Kidney (tissue), 14 donors: ENCODE data around the gene TESMIN. TPM values are rescaled to one million over a fixed set of nuclear protein-coding genes. Genes with fewer than 3 reads are reported as not detected.

Experiments
- DNase-seq, 5 donors: peaks; one replicate each; pipeline ENCODE4 v3.0.0-alpha.2; 2013 to 2020
- FAIRE-seq: peaks from 2 replicates; lab custom pipeline; 2012; peaks lifted over from hg19 to GRCh38; lab: Jason Lieb, UNC
- H3K27ac ChIP-seq, 2 donors: one replicate each; pipeline ENCODE4 v1.7.0; 2013; ENCODE audit warnings: low read depth in 2 of 2, low read length in 2 of 2, inconsistent platforms in 1 of 2
- H3K27me3 ChIP-seq: one replicate; pipeline ENCODE4 v1.7.1; 2013; ENCODE audit warnings: low read length, inconsistent platforms; ENCODE audit not compliant: control insufficient read depth, insufficient read depth
- H3K36me3 ChIP-seq, 3 donors: one replicate each; pipeline versions ENCODE4 v1.7.0 to v1.7.1; 2013; ENCODE audit warnings: low read length in 3 of 3, control low read depth in 1 of 3, inconsistent platforms in 1 of 3; ENCODE audit not compliant: insufficient read depth in 3 of 3, control insufficient read depth in 2 of 3
- H3K4me1 ChIP-seq, 3 donors: one replicate each; pipeline versions ENCODE4 v1.7.0 to v1.7.1; 2013; ENCODE audit warnings: low read length in 3 of 3, inconsistent platforms in 1 of 3, low read depth in 1 of 3; ENCODE audit not compliant: control insufficient read depth in 2 of 3, insufficient read depth in 2 of 3
- H3K4me3 ChIP-seq, 3 donors: one replicate each; pipeline versions ENCODE4 v1.7.0 to v1.8.1; 2013; ENCODE audit warnings: low read length in 3 of 3, control low read depth in 1 of 3, inconsistent platforms in 1 of 3
- H3K9ac ChIP-seq, 3 donors: one replicate each; pipeline versions ENCODE4 v1.7.0 to v1.7.1; 2013; ENCODE audit warnings: low read length in 3 of 3, control low read depth in 1 of 3, inconsistent platforms in 1 of 3
- H3K9me3 ChIP-seq, 3 donors: one replicate each; pipeline versions ENCODE4 v1.7.0 to v1.7.1; 2013; ENCODE audit warnings: low read length in 3 of 3, control low read depth in 1 of 3, inconsistent platforms in 1 of 3; ENCODE audit not compliant: control insufficient read depth in 2 of 3, insufficient read depth in 1 of 3
- intact Hi-C: fragments of 100-400 bp; cut with DNase I; formaldehyde crosslinking; loops from one replicate; pipeline ENCODE4 v1.11.1; 2022
- polyA plus RNA-seq: library from polyadenylated mRNA; stranded (reverse); fragments of 350-450 nt; fragmentation: Illumina TruSeq; extraction: RNeasy Lipid Tissue Mini Kit (QIAGEN cat#74804); gene quantifications from one replicate; pipeline ENCODE4 v1.2.3, GENCODE V29; 2014; ENCODE audit warnings: low read depth, low replicate concordance; ENCODE audit not compliant: insufficient read depth
- total RNA-seq: library from RNA; stranded (reverse); fragmentation: NEBNext Ultra II Directional; extraction: Animal tissue kit (Norgen Biotek cat#: 25700); gene quantifications from one replicate; pipeline ENCODE4 v1.2.1, GENCODE V29; 2021
- TF ChIP-seq, protein P1 (sequence below): IDR thresholded peaks from 3 replicates; pipeline ENCODE4 v1.5.1; 2012; ENCODE audit warnings: mild to moderate bottlenecking, moderate library complexity, borderline replicate concordance; ENCODE audit not compliant: insufficient read depth; ENCODE audit errors: extremely low read depth
- donor health status: control.
- donor health status: control.
- donor health status: control.
- donor health status: control.
- donor health status: control.
- donor health status: DM: yes; HTN: yes; CAD: no.
- donor health status: Normal renal cell carcinoma (clear cell type).

The TESMIN gene
- total and polyA plus RNA-seq, 2 donors from 2014 or later, result 3.8 to 8.7 TPM

DNA sequence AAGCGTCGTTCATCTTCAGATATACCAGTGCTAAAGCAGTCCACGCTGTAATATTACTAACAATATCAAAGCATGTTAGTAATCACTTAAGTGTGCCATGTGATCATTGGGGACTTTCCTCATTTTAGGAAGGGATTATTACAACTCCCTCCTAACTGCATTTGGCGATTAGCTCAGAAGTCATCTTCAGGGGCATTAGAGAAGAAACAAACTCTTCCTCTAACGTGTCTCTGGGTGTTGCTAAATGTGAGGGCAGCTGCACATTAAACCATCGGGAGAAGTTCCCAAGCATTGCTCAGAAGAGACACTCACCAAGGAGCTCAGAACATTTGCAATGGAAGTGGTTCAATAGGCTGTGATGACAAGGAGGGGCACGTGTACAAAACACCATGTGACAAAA lies 17.2 kb downstream of the TESMIN start:
- Histone ChIP-seq H3K4me3 (no peak overlapping the region), H3K27ac (no peak overlapping the region), H3K4me1 (no peaks in the 10 kb centered on the region), H3K27me3 (no peaks in the 10 kb centered on the region), H3K9ac (no peak overlapping the region), H3K9me3 (no peaks in the 10 kb centered on the region), H3K36me3 (no peaks in the 10 kb centered on the region)
- no peak for DNase-seq
- FAIRE-seq, result no peak
- TF ChIP-seq, protein P1, sequence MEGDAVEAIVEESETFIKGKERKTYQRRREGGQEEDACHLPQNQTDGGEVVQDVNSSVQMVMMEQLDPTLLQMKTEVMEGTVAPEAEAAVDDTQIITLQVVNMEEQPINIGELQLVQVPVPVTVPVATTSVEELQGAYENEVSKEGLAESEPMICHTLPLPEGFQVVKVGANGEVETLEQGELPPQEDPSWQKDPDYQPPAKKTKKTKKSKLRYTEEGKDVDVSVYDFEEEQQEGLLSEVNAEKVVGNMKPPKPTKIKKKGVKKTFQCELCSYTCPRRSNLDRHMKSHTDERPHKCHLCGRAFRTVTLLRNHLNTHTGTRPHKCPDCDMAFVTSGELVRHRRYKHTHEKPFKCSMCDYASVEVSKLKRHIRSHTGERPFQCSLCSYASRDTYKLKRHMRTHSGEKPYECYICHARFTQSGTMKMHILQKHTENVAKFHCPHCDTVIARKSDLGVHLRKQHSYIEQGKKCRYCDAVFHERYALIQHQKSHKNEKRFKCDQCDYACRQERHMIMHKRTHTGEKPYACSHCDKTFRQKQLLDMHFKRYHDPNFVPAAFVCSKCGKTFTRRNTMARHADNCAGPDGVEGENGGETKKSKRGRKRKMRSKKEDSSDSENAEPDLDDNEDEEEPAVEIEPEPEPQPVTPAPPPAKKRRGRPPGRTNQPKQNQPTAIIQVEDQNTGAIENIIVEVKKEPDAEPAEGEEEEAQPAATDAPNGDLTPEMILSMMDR, result no peak
- intact Hi-C loops, result no loop called here

DNA sequence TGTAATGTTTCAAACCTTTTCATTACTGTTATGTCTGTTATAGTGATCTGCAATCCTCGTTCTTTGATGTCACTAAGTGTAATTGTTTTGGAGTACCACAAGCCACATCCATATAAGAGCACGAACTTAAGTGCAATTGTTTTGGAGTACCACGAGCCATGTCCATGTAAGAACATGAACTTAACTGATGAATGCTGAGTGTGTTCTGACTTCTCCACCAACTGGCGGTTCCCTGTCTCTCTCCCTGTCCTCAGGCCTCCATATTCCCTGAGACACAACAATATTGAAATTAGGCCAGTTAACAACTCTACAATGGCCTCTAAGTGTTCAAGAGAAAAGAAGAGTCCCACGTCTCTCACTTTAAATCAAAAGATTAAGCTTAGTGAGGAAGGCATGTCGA lies 23.5 kb downstream of the TESMIN start:
- Histone ChIP-seq H3K4me1 (no peaks in the 10 kb centered on the region), H3K9me3 (no peaks in the 10 kb centered on the region), H3K27me3 (no peaks in the 10 kb centered on the region), H3K36me3 (no peaks in the 10 kb centered on the region), H3K27ac (no peak overlapping the region), H3K9ac (no peak overlapping the region), H3K4me3 (no peak overlapping the region)
- FAIRE-seq, result no peak
- intact Hi-C loops, result no loop called here
- DNase-seq, result peak in 1 of 5 donors; percentile 17
- TF ChIP-seq, protein P1, result peak; percentile 18

DNA sequence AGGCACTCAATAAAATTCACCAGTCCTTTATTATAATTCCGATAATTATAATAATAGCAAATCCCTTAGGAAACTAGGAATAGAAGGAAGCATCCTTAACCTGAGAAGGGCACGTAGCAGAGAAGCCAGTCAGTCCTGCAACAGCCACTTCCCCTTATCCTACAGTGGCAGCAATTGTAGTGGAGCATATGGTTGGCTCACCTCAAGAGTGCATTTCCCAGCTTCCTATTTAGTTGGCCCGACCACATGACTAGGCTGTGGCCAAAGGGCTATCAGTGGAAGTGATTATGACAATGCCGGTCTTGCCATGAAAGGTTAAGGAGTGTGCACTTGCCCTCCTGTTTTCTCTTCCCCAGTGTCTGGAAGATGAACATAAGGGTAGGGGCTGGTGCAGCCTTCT lies 27.0 kb downstream of the TESMIN start:
- Histone ChIP-seq H3K9me3 (peaks cover 0 to 3% (median 0%) of the 10 kb centered on the region in 3 donors), H3K4me3 (no peak overlapping the region), H3K4me1 (no peaks in the 10 kb centered on the region), H3K27ac (no peak overlapping the region), H3K9ac (no peak overlapping the region), H3K36me3 (no peaks in the 10 kb centered on the region), H3K27me3 (no peaks in the 10 kb centered on the region)
- no peak for FAIRE-seq
- intact Hi-C loops, result no loop called here
- TF ChIP-seq, protein P1, result no peak
- no peak for DNase-seq

DNA sequence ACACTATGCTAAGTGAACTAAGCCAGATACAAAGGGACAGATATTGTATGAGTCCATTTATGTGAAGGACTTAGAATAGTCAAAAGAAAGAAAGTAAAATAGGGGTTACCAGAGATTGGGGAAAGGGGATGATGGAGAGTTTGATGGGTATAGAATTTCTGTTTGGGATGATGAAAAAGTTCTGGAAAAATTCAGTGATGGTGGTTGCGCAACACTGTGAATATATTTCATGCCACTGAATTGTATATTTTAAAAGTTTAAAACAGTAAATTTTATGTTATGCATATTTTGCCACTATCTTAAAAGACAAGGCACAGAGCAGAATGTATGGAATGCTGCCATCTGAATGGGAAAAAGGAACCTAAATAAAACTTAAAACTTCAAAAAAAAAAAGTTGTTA lies 29.2 kb downstream of the TESMIN start:
- FAIRE-seq (no peak), DNase-seq (no peak)
- no peak overlapping the region for H3K4me3 ChIP-seq
- H3K36me3 ChIP-seq, result no peaks in the 10 kb centered on the region
- H3K9me3 ChIP-seq, result peaks cover 0 to 3% (median 0%) of the 10 kb centered on the region in 3 donors
- no peak overlapping the region for H3K27ac ChIP-seq
- no peaks in the 10 kb centered on the region for H3K4me1 ChIP-seq
- intact Hi-C loops, result no loop called here
- H3K27me3 ChIP-seq, result no peaks in the 10 kb centered on the region
- H3K9ac ChIP-seq, result no peak overlapping the region
- TF ChIP-seq, protein P1, result no peak
